Measurements from ENCODE around the gene SYNCRIP. TPM values are rescaled to one million over a fixed set of nuclear protein-coding genes. Genes with fewer than 3 reads are reported as not detected.
A peak's percentile ranks its signal among the peaks of the same experiment; 100 is the strongest.

SYNCRIP gene
- total and polyA plus RNA-seq, 4 donors, result 27.8 to 41.7 (median 30.4) TPM

GRCh38 chr6:85592033-85592432, 50.7 kb downstream of the SYNCRIP start:
- no peak for DNase-seq (ENCODE audit: low spot score)
- Histone ChIP-seq H3K4me3 (ENCODE audit: low read depth in 1 of 3, low read length in 3 of 3) (peak overlapping the region in 1 of 3 donors; percentile 93), H3K9me3 (ENCODE audit: control insufficient read depth in 4 of 4, low read length in 3 of 4) (no peaks in the 10 kb centered on the region), H3K27me3 (ENCODE audit: control insufficient read depth in 4 of 4, insufficient read depth in 4 of 4, low read length in 3 of 4) (no peaks in the 10 kb centered on the region), H3K27ac (ENCODE audit: low read depth in 1 of 2, low read length in 2 of 2) (no peak overlapping the region), H3K36me3 (ENCODE audit: control insufficient read depth in 4 of 4, insufficient read depth in 3 of 4, low read depth in 1 of 4, low read length in 3 of 4) (peaks cover 0 to 1% (median 0%) of the 10 kb centered on the region in 4 donors), H3K9ac (ENCODE audit: low read depth in 1 of 2, low read length in 2 of 2) (no peak overlapping the region), H3K4me1 (ENCODE audit: control insufficient read depth in 4 of 4, insufficient read depth in 4 of 4, low read length in 3 of 4) (peaks cover 5 to 11% (median 8%) of the 10 kb centered on the region in 4 donors)
- 93% methylated on average over 1 of the region's 1 CpG for WGBS
- TF ChIP-seq GABPA (IDR thresholded peaks at IDR 0.05 in 1 of 2, conservative IDR thresholded peaks at IDR 0.05 in 1 of 2) (no peak), EGR1 (IDR thresholded peaks at IDR 0.05; ENCODE audit: low read depth in 2 of 2) (no peak), RXRA (IDR thresholded peaks at IDR 0.05) (no peak), HNF4G (IDR thresholded peaks at IDR 0.05) (no peak), NR2F2 (IDR thresholded peaks at IDR 0.05) (no peak), SP1 (IDR thresholded peaks at IDR 0.05) (no peak), MAX (IDR thresholded peaks at IDR 0.05) (no peak), CTCF (IDR thresholded peaks at IDR 0.05; ENCODE audit: low read depth, low read length, missing input control) (no peak), RAD21 (IDR thresholded peaks at IDR 0.05) (no peak), YY1 (IDR thresholded peaks at IDR 0.05) (no peak), FOXA1 (IDR thresholded peaks at IDR 0.05) (no peak), FOXA2 (IDR thresholded peaks at IDR 0.05) (no peak), REST (IDR thresholded peaks at IDR 0.05) (no peak), JUND (IDR thresholded peaks at IDR 0.05) (no peak), ZBTB33 (IDR thresholded peaks at IDR 0.05) (no peak), HNF4A (conservative IDR thresholded peaks at IDR 0.05) (no peak), TAF1 (conservative IDR thresholded peaks at IDR 0.05) (no peak)
- TF ChIP-seq, protein P1, sequence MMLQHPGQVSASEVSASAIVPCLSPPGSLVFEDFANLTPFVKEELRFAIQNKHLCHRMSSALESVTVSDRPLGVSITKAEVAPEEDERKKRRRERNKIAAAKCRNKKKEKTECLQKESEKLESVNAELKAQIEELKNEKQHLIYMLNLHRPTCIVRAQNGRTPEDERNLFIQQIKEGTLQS (IDR thresholded peaks at IDR 0.05), result no peak

Measured in liver (tissue), 9 donors.